NCI-H187 treated with DMSO at 0.1 percent for 48 hours (cell line): ENCODE data around the gene ITGB4.

ENCODE experiments used
- DNase-seq: peaks from one replicate; lab custom pipeline; 2025; lab: John Stamatoyannopoulos, UW

Gene ITGB4

GRCh38 chr17:75697651-75698291 lies 23.5 kb upstream of the ITGB4 start:
- no peak for DNase-seq

GRCh38 chr17:75698659-75699058 lies 22.6 kb upstream of the ITGB4 start:
- no peak for DNase-seq

- DNase-seq, result no peak
Observed at GRCh38 chr17:75701288-75701687, 20.0 kb upstream of the ITGB4 start.

- DNase-seq, result no peak
Observed at GRCh38 chr17:75703191-75703590, 18.1 kb upstream of the ITGB4 start.

- no peak for DNase-seq
Observed at GRCh38 chr17:75703591-75703990, 17.7 kb upstream of the ITGB4 start.

- DNase-seq, result no peak
Observed at GRCh38 chr17:75704963-75705875, 16.0 kb upstream of the ITGB4 start.

- DNase-seq, result no peak
Observed at GRCh38 chr17:75706042-75706728, 15.1 kb upstream of the ITGB4 start.

GRCh38 chr17:75707079-75707571 lies 14.1 kb upstream of the ITGB4 start:
- no peak for DNase-seq

- DNase-seq, result no peak
Observed at GRCh38 chr17:75712446-75712845, 8.8 kb upstream of the ITGB4 start.

- no peak for DNase-seq
Observed at GRCh38 chr17:75719732-75720131, 1.5 kb upstream of the ITGB4 start.

GRCh38 chr17:75721463-75722011 lies 278 bp downstream of the ITGB4 start:
- no peak for DNase-seq

- no peak for DNase-seq
Observed at GRCh38 chr17:75722076-75722475, 817 bp downstream of the ITGB4 start.

- no peak for DNase-seq
Observed at GRCh38 chr17:75722542-75723095, 1.4 kb downstream of the ITGB4 start.

GRCh38 chr17:75723171-75723930 lies 2.1 kb downstream of the ITGB4 start:
- DNase-seq, result no peak

GRCh38 chr17:75724016-75725003 lies 3.1 kb downstream of the ITGB4 start:
- DNase-seq, result no peak

- DNase-seq, result no peak
Observed at GRCh38 chr17:75725504-75725903, 4.2 kb downstream of the ITGB4 start.

GRCh38 chr17:75727391-75727790 lies 6.1 kb downstream of the ITGB4 start:
- no peak for DNase-seq

GRCh38 chr17:75729351-75729750 lies 8.1 kb downstream of the ITGB4 start:
- no peak for DNase-seq

- DNase-seq, result no peak
Observed at GRCh38 chr17:75730065-75730464, 8.8 kb downstream of the ITGB4 start.
